ENCODE results near the gene AHCYL1. TPM values are rescaled to one million over a fixed set of nuclear protein-coding genes. Genes with fewer than 3 reads are reported as not detected.

AHCYL1 gene
- total RNA-seq, 2 donors from 2014 or later, result 37.4 to 69.3 TPM

GRCh38 chr1:110050602-110051261 lies 66.2 kb downstream of the AHCYL1 start:
- Histone ChIP-seq H3K36me3 (peaks cover 69% of the 10 kb centered on the region), H3K27me3 (replicated peaks; ENCODE audit: insufficient read depth) (no peaks in the 10 kb centered on the region), H3K27ac (no peak overlapping the region), H3K9me3 (no peaks in the 10 kb centered on the region), H3K4me3 (no peak overlapping the region), H3K4me1 (ENCODE audit: control insufficient read depth in 1 of 2, low read depth in 2 of 2) (no peaks in the 10 kb centered on the region)
- TF ChIP-seq, protein P1, sequence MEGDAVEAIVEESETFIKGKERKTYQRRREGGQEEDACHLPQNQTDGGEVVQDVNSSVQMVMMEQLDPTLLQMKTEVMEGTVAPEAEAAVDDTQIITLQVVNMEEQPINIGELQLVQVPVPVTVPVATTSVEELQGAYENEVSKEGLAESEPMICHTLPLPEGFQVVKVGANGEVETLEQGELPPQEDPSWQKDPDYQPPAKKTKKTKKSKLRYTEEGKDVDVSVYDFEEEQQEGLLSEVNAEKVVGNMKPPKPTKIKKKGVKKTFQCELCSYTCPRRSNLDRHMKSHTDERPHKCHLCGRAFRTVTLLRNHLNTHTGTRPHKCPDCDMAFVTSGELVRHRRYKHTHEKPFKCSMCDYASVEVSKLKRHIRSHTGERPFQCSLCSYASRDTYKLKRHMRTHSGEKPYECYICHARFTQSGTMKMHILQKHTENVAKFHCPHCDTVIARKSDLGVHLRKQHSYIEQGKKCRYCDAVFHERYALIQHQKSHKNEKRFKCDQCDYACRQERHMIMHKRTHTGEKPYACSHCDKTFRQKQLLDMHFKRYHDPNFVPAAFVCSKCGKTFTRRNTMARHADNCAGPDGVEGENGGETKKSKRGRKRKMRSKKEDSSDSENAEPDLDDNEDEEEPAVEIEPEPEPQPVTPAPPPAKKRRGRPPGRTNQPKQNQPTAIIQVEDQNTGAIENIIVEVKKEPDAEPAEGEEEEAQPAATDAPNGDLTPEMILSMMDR (IDR thresholded peaks at IDR 0.05), result no peak
- no peak for ATAC-seq (ENCODE audit: insufficient number of reproducible peaks, low FRiP score, low read depth)
- no peak for DNase-seq (ENCODE audit: low spot score)

- peaks cover 69% of the 10 kb centered on the region for H3K36me3 ChIP-seq
- H3K27me3 ChIP-seq (replicated peaks; ENCODE audit: insufficient read depth), result no peaks in the 10 kb centered on the region
- TF ChIP-seq, protein P1 (IDR thresholded peaks at IDR 0.05), result no peak
- no peak for DNase-seq (ENCODE audit: low spot score)
- no peaks in the 10 kb centered on the region for H3K9me3 ChIP-seq
- H3K27ac ChIP-seq, result no peak overlapping the region
- ATAC-seq (ENCODE audit: insufficient number of reproducible peaks, low FRiP score, low read depth), result no peak
- no peak overlapping the region for H3K4me3 ChIP-seq
- no peaks in the 10 kb centered on the region for H3K4me1 ChIP-seq (ENCODE audit: control insufficient read depth in 1 of 2, low read depth in 2 of 2)
These were observed 66.7 kb downstream of the AHCYL1 start for GRCh38 chr1:110051262-110051648.

DNA sequence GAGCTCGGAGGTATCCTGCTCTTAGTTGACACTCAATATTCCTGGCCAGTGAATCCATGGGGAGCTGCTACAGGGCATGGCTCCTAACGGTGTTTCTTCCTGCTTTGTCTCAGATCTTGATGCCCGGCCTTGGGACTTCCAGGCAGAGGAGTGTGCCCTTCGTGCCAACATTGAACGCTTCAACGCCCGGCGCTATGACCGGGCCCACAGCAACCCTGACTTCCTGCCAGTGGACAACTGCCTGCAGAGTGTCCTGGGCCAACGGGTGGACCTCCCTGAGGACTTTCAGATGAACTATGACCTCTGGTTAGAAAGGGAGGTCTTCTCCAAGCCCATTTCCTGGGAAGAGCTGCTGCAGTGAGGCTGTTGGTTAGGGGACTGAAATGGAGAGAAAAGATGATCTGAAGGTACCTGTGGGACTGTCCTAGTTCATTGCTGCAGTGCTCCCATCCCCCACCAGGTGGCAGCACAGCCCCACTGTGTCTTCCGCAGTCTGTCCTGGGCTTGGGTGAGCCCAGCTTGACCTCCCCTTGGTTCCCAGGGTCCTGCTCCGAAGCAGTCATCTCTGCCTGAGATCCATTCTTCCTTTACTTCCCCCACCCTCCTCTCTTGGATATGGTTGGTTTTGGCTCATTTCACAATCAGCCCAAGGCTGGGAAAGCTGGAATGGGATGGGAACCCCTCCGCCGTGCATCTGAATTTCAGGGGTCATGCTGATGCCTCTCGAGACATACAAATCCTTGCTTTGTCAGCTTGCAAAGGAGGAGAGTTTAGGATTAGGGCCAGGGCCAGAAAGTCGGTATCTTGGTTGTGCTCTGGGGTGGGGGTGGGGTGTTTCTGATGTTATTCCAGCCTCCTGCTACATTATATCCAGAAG lies 69.2 kb downstream of the AHCYL1 start:
- Histone ChIP-seq H3K27me3 (replicated peaks; ENCODE audit: insufficient read depth) (no peaks in the 10 kb centered on the region), H3K4me1 (ENCODE audit: control insufficient read depth in 1 of 2, low read depth in 2 of 2) (no peaks in the 10 kb centered on the region), H3K9me3 (no peaks in the 10 kb centered on the region), H3K36me3 (peaks cover 61% of the 10 kb centered on the region), H3K27ac (no peak overlapping the region), H3K4me3 (no peak overlapping the region)
- ATAC-seq (ENCODE audit: insufficient number of reproducible peaks, low FRiP score, low read depth), result no peak
- no peak for DNase-seq (ENCODE audit: low spot score)
- TF ChIP-seq, protein P1 (IDR thresholded peaks at IDR 0.05), result peak; percentile 91

- no peak overlapping the region for H3K4me3 ChIP-seq
- H3K36me3 ChIP-seq, result peaks cover 52% of the 10 kb centered on the region
- no peak for ATAC-seq (ENCODE audit: insufficient number of reproducible peaks, low FRiP score, low read depth)
- H3K9me3 ChIP-seq, result no peaks in the 10 kb centered on the region
- H3K27me3 ChIP-seq (replicated peaks; ENCODE audit: insufficient read depth), result no peaks in the 10 kb centered on the region
- no peaks in the 10 kb centered on the region for H3K4me1 ChIP-seq (ENCODE audit: control insufficient read depth in 1 of 2, low read depth in 2 of 2)
- no peak for DNase-seq (ENCODE audit: low spot score)
- no peak overlapping the region for H3K27ac ChIP-seq
- TF ChIP-seq, protein P1 (IDR thresholded peaks at IDR 0.05), result no peak
These were observed 71.1 kb downstream of the AHCYL1 start for GRCh38 chr1:110055493-110056284.

DNA sequence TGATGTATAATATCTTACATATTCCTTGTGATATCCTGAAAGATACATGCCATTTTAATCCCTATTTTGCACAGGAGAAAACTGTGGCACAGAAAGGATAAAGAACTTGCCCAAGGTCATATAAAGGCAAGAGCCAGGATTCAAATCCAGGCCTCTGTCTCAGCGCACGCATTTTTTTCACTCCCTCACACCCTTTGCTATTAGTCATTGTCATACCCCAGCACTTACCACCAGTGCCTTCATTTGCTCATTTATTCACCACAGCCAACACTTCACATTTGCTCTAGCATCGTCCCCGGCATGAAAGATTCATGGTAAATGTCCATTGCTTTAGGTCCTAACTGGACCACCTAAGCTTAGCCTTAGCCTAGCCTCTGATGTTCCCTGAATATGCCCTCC lies 71.7 kb downstream of the AHCYL1 start:
- TF ChIP-seq, protein P1 (IDR thresholded peaks at IDR 0.05), result no peak
- DNase-seq (ENCODE audit: low spot score) (no peak), ATAC-seq (ENCODE audit: insufficient number of reproducible peaks, low FRiP score, low read depth) (no peak)
- Histone ChIP-seq H3K9me3 (no peaks in the 10 kb centered on the region), H3K4me1 (ENCODE audit: control insufficient read depth in 1 of 2, low read depth in 2 of 2) (no peaks in the 10 kb centered on the region), H3K27me3 (replicated peaks; ENCODE audit: insufficient read depth) (no peaks in the 10 kb centered on the region), H3K27ac (no peak overlapping the region), H3K4me3 (no peak overlapping the region), H3K36me3 (peaks cover 50% of the 10 kb centered on the region)
